Lower leg skin (tissue), 3 donors: ENCODE results near the gene WBP2.

ENCODE experiments used
- POLR2A ChIP-seq, 2 donors: fragments of 450-650 bp; IDR thresholded peaks; one replicate each; pipeline ENCODE4 v1.6.1; 2016 to 2017; ENCODE audit warnings: antibody characterized with exemption in 2 of 2, mild to moderate bottlenecking in 1 of 2, moderate library complexity in 1 of 2
- TF ChIP-seq, protein P1 (sequence below), 3 donors: fragments of 450-650 bp; IDR thresholded peaks; one replicate each; pipeline ENCODE4 v1.5.1; 2016; ENCODE audit warnings: antibody characterized with exemption in 3 of 3, mild to moderate bottlenecking in 3 of 3, moderate library complexity in 2 of 3

GRCh38 chr17:75894049-75894733, 39.1 kb upstream of the WBP2 start:
- TF ChIP-seq, protein P1, sequence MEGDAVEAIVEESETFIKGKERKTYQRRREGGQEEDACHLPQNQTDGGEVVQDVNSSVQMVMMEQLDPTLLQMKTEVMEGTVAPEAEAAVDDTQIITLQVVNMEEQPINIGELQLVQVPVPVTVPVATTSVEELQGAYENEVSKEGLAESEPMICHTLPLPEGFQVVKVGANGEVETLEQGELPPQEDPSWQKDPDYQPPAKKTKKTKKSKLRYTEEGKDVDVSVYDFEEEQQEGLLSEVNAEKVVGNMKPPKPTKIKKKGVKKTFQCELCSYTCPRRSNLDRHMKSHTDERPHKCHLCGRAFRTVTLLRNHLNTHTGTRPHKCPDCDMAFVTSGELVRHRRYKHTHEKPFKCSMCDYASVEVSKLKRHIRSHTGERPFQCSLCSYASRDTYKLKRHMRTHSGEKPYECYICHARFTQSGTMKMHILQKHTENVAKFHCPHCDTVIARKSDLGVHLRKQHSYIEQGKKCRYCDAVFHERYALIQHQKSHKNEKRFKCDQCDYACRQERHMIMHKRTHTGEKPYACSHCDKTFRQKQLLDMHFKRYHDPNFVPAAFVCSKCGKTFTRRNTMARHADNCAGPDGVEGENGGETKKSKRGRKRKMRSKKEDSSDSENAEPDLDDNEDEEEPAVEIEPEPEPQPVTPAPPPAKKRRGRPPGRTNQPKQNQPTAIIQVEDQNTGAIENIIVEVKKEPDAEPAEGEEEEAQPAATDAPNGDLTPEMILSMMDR (IDR thresholded peaks at IDR 0.05), result no peak
- TF ChIP-seq POLR2A (IDR thresholded peaks at IDR 0.05), result no peak
